HG03095 (cell line): ENCODE measurements around the gene ST7.

ENCODE experiments used
- ATAC-seq: cut with Tn5 transposase; IDR thresholded peaks from one replicate; pipeline ENCODE4 v1.9.1; 2021; ENCODE audit warnings: moderate library complexity; ENCODE audit not compliant: unreplicated experiment

Gene ST7

GRCh38 chr7:116977172-116977571 lies 23.9 kb downstream of the ST7 start:
- ATAC-seq = no peak

- ATAC-seq = no peak
These were observed 24.7 kb downstream of the ST7 start for GRCh38 chr7:116978006-116978405.

GRCh38 chr7:116979430-116979829 lies 26.1 kb downstream of the ST7 start:
- ATAC-seq = no peak

GRCh38 chr7:116980354-116980753 lies 27.1 kb downstream of the ST7 start:
- no peak for ATAC-seq

- ATAC-seq = no peak
These were observed 28.6 kb downstream of the ST7 start for GRCh38 chr7:116981939-116982338.

- ATAC-seq = no peak
These were observed 31.2 kb downstream of the ST7 start for GRCh38 chr7:116984511-116984910.

- no peak for ATAC-seq
These were observed 31.6 kb downstream of the ST7 start for GRCh38 chr7:116984917-116985316.

GRCh38 chr7:116985575-116985974 lies 32.3 kb downstream of the ST7 start:
- no peak for ATAC-seq

GRCh38 chr7:116986611-116987565 lies 33.6 kb downstream of the ST7 start:
- peak; percentile 49 for ATAC-seq

GRCh38 chr7:116988363-116988989 lies 35.2 kb downstream of the ST7 start:
- ATAC-seq = no peak

GRCh38 chr7:116990056-116990455 lies 36.8 kb downstream of the ST7 start:
- no peak for ATAC-seq

- ATAC-seq = no peak
These were observed 37.9 kb downstream of the ST7 start for GRCh38 chr7:116991233-116991632.

GRCh38 chr7:116994611-116995010 lies 41.3 kb downstream of the ST7 start:
- no peak for ATAC-seq

GRCh38 chr7:116997972-116998371 lies 44.7 kb downstream of the ST7 start:
- no peak for ATAC-seq

- no peak for ATAC-seq
These were observed 45.4 kb downstream of the ST7 start for GRCh38 chr7:116998567-116999175.

- ATAC-seq = no peak
These were observed 46.0 kb downstream of the ST7 start for GRCh38 chr7:116999311-116999710.

GRCh38 chr7:117001283-117001682 lies 48.0 kb downstream of the ST7 start:
- ATAC-seq = no peak

- no peak for ATAC-seq
These were observed 51.6 kb downstream of the ST7 start for GRCh38 chr7:117004899-117005298.

GRCh38 chr7:117005449-117005848 lies 52.1 kb downstream of the ST7 start:
- no peak for ATAC-seq

GRCh38 chr7:117006907-117007684 lies 53.8 kb downstream of the ST7 start:
- no peak for ATAC-seq
